Natural killer cell (primary cell): ENCODE results near the gene C3orf20. TPM values are rescaled to one million over a fixed set of nuclear protein-coding genes. Genes with fewer than 3 reads are reported as not detected.

Experiments
- ATAC-seq, 3 donors: fragments of 150-1000 bp in 2 of 3; fragments of 200-7000 bp in 1 of 3; cut with Tn5 transposase; 1 replicate in 1 of 3; 2 replicates in 2 of 3; pipeline ENCODE4 v1.10.0; 2021; ENCODE audit warnings: mild to moderate bottlenecking in 2 of 3, moderate library complexity in 2 of 3
- DNase-seq, 2 donors: peaks; one replicate each; pipeline versions ENCODE4 v3.0.0 to v3.0.0-alpha.2; 2013 to 2021; ENCODE audit warnings: mixed read lengths in 1 of 2
- H3K27ac ChIP-seq: one replicate; pipeline ENCODE4 v1.5.1; 2013; ENCODE audit warnings: mild to moderate bottlenecking, low read length
- H3K27me3 ChIP-seq: one replicate; pipeline ENCODE4 v1.6.1; 2013; ENCODE audit warnings: low read length; ENCODE audit not compliant: control insufficient read depth, insufficient read depth
- H3K36me3 ChIP-seq: one replicate; pipeline ENCODE4 v1.6.1; 2013; ENCODE audit warnings: low read length; ENCODE audit not compliant: control insufficient read depth, insufficient read depth
- H3K4me1 ChIP-seq: one replicate; pipeline ENCODE4 v1.6.1; 2013; ENCODE audit warnings: low read length; ENCODE audit not compliant: control insufficient read depth, insufficient read depth
- H3K4me3 ChIP-seq: one replicate; pipeline ENCODE4 v1.5.1; 2013; ENCODE audit warnings: low read length
- H3K9me3 ChIP-seq: one replicate; pipeline ENCODE4 v1.6.1; 2013; ENCODE audit warnings: low read length; ENCODE audit not compliant: control insufficient read depth, insufficient read depth
- H3K27ac Mint-ChIP-seq, 2 donors: one replicate each; pipeline ENCODE4 v1.8.0; 2022; ENCODE audit warnings: mild to moderate bottlenecking in 2 of 2, mixed read lengths in 2 of 2, moderate library complexity in 1 of 2
- H3K27me3 Mint-ChIP-seq, 2 donors: one replicate each; pipeline ENCODE4 v1.8.0; 2022; ENCODE audit warnings: low read depth in 2 of 2, mixed read lengths in 2 of 2
- H3K36me3 Mint-ChIP-seq: one replicate; pipeline ENCODE4 v1.8.0; 2022; ENCODE audit warnings: mixed read lengths
- H3K4me1 Mint-ChIP-seq, 2 donors: one replicate each; pipeline ENCODE4 v1.8.0; 2022; ENCODE audit warnings: mixed read lengths in 2 of 2
- H3K4me3 Mint-ChIP-seq: one replicate; pipeline ENCODE4 v1.8.0; 2022; ENCODE audit warnings: mild to moderate bottlenecking, moderate library complexity, mixed read lengths
- H3K9me3 Mint-ChIP-seq, 2 donors: one replicate each; pipeline ENCODE4 v1.8.0; 2022; ENCODE audit warnings: mixed read lengths in 2 of 2
- CTCF ChIP-seq: fragments of 200-600 bp; IDR thresholded peaks from one replicate; pipeline ENCODE4 v1.8.0; 2022; ENCODE audit warnings: antibody characterized with exemption
- WGBS: methylation state at CpG from one replicate; pipeline ENCODE4 v1.1.7; 2013; ENCODE audit warnings: missing lambda C conversion rate; ENCODE audit not compliant: insufficient coverage; 5-methylcytosine and 5-hydroxymethylcytosine counted together
- intact Hi-C: fragments of 100-400 bp; cut with micrococcal nuclease; formaldehyde crosslinking; loops from one replicate; pipeline ENCODE4 v1.14.2; 2022
- total RNA-seq, 4 donors: library from RNA; stranded (reverse); fragments of 120-200 nt in 1 of 4; gene quantifications; one replicate each; pipeline versions ENCODE4 v1.2.3 to v1.2.4, GENCODE V29; 2013 to 2022

The C3orf20 gene
- total RNA-seq, 3 donors from 2014 or later (not counting 1 experiment from before 2014, with no cell fraction given): 0.14 TPM; not detected in 2

- H3K36me3 Mint-ChIP-seq: peaks cover 42% of the 10 kb centered on the region
- no peak overlapping the region for H3K4me3 ChIP-seq
- no peak overlapping the region for H3K27ac ChIP-seq
- no peak for ATAC-seq
- H3K36me3 ChIP-seq: peaks cover 91% of the 10 kb centered on the region
- no peaks in the 10 kb centered on the region for H3K4me1 ChIP-seq
- peaks cover 18 to 20% of the 10 kb centered on the region in 2 donors for H3K4me1 Mint-ChIP-seq
- no peaks in the 10 kb centered on the region for H3K9me3 ChIP-seq
- no peak for DNase-seq
- H3K27ac Mint-ChIP-seq: no peak overlapping the region
- intact Hi-C loops: loop anchor here (10.0 kb wide), 1 partner anchor 1814 kb away; the partner anchor contains the start of gene RPL32
- 100% methylated on average over 1 of the region's 2 CpGs for WGBS
- no peak for TF ChIP-seq CTCF
- no peak overlapping the region for H3K4me3 Mint-ChIP-seq
- no peaks in the 10 kb centered on the region for H3K27me3 ChIP-seq
- H3K9me3 Mint-ChIP-seq: no peaks in the 10 kb centered on the region
- no peaks in the 10 kb centered on the region for H3K27me3 Mint-ChIP-seq
Measured at GRCh38 chr3:14658978-14659377, 16.0 kb upstream of the C3orf20 start.

- Mint-ChIP-seq H3K27ac (no peak overlapping the region), H3K9me3 (no peaks in the 10 kb centered on the region), H3K4me3 (no peak overlapping the region), H3K36me3 (peaks cover 47% of the 10 kb centered on the region), H3K4me1 (peaks cover 11 to 16% of the 10 kb centered on the region in 2 donors), H3K27me3 (no peaks in the 10 kb centered on the region)
- no peak overlapping the region for H3K4me3 ChIP-seq
- H3K9me3 ChIP-seq: no peaks in the 10 kb centered on the region
- ATAC-seq (peak in 1 of 3 donors; percentile 7), DNase-seq (no peak)
- TF ChIP-seq CTCF: no peak
- 73% methylated on average over 4 of the region's 4 CpGs for WGBS
- no peak overlapping the region for H3K27ac ChIP-seq
- intact Hi-C loops: no loop called here
- peaks cover 96% of the 10 kb centered on the region for H3K36me3 ChIP-seq
- no peaks in the 10 kb centered on the region for H3K27me3 ChIP-seq
- no peaks in the 10 kb centered on the region for H3K4me1 ChIP-seq
Measured at GRCh38 chr3:14660942-14661341, 14.0 kb upstream of the C3orf20 start.

- no peak overlapping the region for H3K4me3 ChIP-seq
- intact Hi-C loops: no loop called here
- H3K4me1 ChIP-seq: no peaks in the 10 kb centered on the region
- H3K27ac Mint-ChIP-seq: no peak overlapping the region
- peaks cover 51% of the 10 kb centered on the region for H3K36me3 Mint-ChIP-seq
- ATAC-seq (no peak), DNase-seq (no peak)
- no peak for TF ChIP-seq CTCF
- H3K9me3 ChIP-seq: no peaks in the 10 kb centered on the region
- no peaks in the 10 kb centered on the region for H3K9me3 Mint-ChIP-seq
- no peak overlapping the region for H3K27ac ChIP-seq
- 97% methylated on average over 4 of the region's 5 CpGs for WGBS
- H3K4me1 Mint-ChIP-seq: peaks cover 0 to 6% of the 10 kb centered on the region in 2 donors
- no peaks in the 10 kb centered on the region for H3K27me3 Mint-ChIP-seq
- H3K36me3 ChIP-seq: peaks cover 95% of the 10 kb centered on the region
- H3K4me3 Mint-ChIP-seq: no peak overlapping the region
- no peaks in the 10 kb centered on the region for H3K27me3 ChIP-seq
Measured at GRCh38 chr3:14663396-14664135, 11.4 kb upstream of the C3orf20 start.

- 100% methylated on average over 3 of the region's 3 CpGs for WGBS
- no peaks in the 10 kb centered on the region for H3K27me3 ChIP-seq
- no peaks in the 10 kb centered on the region for H3K9me3 ChIP-seq
- Mint-ChIP-seq H3K4me1 (peaks cover 0 to 6% of the 10 kb centered on the region in 2 donors), H3K27ac (no peak overlapping the region), H3K36me3 (peaks cover 50% of the 10 kb centered on the region), H3K27me3 (no peaks in the 10 kb centered on the region), H3K9me3 (no peaks in the 10 kb centered on the region), H3K4me3 (no peak overlapping the region)
- intact Hi-C loops: no loop called here
- no peak for TF ChIP-seq CTCF
- H3K4me3 ChIP-seq: no peak overlapping the region
- H3K36me3 ChIP-seq: peaks cover 95% of the 10 kb centered on the region
- ATAC-seq (no peak), DNase-seq (no peak)
- H3K27ac ChIP-seq: no peak overlapping the region
- H3K4me1 ChIP-seq: no peaks in the 10 kb centered on the region
Measured at GRCh38 chr3:14664170-14664569, 10.8 kb upstream of the C3orf20 start.
